NCI-H1048 (cell line): Measurements from ENCODE around the gene ISYNA1.

ENCODE experiments used
- DNase-seq: peaks from one replicate; lab custom pipeline; 2025; lab: John Stamatoyannopoulos, UW

Gene ISYNA1

DNA sequence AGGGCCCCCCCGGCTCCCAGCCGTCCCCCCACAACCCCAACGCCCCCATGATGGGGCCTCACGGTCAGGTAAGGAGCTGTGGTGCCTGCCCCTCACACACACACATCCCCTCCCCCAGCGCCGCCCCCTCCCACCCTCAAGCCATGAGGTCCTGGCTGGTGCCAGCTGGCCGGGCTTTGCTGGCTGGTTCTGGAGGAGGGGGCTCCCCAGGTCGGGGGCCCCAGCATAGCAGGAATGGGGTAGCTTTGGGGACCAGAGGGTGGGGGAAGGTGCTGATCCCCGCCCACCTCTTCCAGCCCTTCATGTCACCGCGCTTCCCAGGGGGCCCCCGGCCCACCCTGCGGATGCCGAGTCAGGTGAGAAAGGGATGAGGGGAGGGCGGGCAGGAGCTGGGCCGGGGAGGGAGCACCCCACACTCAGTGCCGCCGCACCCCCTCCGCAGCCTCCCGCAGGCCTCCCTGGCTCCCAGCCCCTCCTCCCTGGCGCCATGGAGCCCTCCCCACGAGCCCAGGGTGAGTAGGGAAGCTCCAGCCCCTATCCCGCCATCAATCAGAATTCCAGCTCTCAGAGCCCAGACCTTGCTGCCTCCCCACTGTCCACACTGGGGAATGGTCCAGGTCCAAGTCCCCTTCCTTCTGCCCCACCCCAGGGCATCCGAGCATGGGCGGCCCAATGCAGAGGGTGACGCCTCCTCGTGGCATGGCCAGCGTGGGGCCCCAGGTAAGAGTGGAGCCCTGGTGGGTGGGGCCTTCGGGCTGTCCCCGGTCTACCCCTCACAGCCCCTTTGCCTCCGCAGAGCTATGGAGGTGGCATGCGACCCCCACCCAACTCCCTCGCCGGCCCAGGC is 6.4 kb downstream of the ISYNA1 start:
- no peak for DNase-seq

DNA sequence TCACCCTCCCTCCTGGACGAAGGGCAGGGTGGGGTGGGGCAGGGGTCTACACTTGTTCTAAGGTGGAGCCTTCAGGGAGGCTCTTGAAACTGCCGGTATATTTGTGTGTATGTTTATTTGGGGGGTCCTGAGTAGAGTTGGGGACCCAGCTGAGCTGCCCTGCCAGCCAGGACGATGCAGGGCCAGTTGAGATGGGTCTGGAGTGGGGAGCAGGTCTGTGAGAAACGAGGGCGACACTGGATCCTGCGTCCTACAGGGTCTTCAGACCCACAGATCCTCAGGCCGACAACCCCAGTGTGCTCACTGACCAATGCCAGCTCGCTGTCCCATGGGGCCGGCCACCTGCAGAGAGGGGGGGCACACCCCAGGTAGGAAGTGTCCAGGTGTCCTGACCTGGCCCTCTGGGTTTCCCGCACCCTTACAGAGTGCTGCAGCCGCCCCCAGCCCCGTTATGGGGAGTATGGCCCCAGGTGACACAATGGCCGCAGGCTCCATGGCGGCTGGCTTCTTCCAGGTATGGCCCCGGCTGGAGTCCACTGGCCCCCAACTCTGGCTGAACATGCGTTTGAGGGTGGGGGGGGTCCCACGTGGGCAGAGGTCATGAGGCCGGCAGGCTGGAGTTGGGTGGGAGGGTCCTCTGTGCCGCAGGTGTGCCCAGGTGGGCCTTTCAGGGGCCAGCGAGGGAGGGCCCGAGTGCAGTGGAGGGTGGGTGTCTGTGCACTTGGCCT is 7.4 kb downstream of the ISYNA1 start:
- no peak for DNase-seq

DNA sequence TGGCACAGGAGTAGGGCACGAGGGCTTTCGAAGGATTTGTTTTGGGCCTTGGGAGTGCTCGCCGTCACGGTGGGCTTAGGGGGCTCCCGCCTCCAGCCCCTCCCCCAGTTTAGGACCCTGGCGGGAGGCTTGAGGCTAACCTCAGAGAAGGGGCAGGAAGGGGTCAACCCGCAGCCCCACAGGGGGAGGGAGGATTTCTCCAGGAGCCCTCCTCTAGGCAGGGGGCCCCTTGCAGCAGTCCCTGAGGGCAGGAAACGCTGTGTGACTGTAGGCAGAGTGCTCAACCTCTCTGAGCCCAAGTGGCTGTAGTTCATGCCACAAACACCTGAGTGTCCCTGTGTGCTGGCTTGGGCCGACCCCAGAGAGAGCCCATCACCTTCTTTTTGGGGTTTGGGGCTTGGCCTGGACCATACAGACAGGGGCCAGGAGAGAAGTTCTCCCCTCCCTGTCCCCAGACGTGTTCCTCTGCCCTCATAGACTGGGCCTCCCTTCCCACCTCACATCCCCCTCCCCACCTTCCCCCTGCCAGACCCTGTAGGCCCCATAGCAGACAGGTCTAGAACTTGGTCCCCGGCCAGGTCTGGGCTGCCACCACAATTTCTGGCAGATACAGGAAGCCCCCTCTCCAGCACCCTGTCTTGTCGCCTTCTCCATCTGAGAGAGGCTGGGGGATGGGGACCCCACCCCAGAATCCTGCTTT is 8.1 kb downstream of the ISYNA1 start:
- DNase-seq: no peak

DNA sequence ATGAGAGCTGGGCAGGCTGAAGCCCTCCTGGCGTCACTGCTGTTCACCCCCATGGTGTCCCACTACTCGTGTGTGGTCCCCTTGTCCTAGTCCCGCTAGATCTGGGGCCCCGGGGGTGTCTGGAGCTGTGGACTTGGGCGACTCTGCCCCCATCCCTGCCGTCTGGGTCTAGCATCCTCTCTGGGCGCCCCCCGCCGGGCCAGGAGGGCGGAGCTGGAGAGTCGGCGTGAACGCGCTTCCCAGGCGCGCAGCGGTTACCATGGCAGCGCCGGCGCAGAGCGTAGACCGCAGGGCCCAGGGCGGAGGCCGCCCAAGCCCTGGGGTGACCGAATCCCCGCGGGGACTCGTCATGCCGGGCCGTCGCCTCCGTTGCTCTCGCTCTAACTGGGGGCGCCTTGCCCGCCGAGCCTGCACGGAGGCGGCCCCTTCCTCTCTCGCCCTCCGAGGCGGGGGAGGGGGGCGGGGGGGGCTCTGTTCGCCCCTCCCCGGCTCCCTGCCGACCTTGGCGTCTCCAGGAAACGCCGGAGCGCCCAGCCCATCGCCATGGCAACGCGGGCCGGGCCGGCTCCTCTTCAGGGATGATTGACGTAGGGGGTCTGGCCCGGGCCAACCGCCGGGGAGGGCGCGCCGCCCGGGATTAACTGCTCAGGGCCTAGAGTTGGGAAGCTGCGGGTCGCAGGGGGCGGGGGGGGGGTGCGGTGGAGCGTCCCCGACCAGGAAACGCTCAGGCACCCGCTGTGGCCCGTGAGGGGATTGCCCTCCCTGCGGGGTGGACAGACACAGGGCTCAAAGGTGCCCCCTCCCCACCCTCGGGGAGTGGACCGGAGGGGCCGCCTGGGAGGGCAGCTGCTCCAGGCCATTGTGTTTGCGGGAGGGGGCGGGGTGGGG is 8.9 kb downstream of the ISYNA1 start:
- DNase-seq: peak; percentile 48

DNA sequence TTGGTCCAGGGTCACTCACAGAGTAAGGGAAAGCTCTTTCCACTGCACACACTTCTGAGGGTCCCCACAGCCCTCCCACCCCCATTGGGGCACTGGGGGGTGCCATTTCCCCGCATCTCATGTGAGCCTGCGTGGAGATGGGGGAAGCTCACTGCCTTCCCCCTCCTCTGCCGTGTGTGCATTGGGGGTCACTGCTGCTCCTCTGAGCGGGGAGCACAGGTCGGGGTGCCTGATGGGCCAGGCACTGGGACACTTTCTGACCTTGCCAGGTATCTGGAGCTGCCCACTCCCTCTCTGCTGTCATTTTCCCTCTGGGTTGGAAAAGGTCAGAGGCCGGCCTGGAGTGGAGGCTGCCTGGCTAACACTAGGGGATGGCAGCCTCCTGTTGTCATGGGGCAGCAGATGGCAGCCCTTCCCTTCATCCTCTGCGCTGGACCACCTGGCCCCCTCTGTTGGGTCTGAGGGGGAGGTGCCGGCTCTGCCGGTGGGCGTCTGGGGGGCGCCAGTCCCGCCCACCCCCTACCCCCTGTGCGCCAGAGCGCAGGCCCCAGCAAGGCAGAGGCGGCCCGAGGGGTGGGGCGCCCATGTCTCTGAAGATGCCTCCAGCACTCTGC is 9.7 kb downstream of the ISYNA1 start:
- DNase-seq: no peak

DNA sequence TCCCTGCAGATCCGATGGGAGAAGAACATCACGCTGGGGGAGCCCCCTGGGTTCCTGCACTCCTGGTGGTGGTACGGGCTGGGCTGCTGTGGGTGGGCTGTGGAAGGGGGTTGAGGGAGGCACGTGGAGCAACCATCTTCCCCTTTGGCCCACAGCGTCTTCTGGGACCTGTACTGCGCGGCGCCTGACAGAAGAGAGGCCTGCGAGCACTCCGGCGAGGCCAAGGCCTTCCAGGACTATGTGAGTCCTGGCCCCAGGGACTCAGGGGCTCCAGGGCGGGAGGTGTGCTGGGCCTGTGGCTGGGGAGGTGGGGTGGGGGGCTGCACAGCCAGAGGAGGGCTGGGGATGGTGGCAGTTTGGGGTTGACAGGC is 10.2 kb downstream of the ISYNA1 start:
- DNase-seq: no peak

DNA sequence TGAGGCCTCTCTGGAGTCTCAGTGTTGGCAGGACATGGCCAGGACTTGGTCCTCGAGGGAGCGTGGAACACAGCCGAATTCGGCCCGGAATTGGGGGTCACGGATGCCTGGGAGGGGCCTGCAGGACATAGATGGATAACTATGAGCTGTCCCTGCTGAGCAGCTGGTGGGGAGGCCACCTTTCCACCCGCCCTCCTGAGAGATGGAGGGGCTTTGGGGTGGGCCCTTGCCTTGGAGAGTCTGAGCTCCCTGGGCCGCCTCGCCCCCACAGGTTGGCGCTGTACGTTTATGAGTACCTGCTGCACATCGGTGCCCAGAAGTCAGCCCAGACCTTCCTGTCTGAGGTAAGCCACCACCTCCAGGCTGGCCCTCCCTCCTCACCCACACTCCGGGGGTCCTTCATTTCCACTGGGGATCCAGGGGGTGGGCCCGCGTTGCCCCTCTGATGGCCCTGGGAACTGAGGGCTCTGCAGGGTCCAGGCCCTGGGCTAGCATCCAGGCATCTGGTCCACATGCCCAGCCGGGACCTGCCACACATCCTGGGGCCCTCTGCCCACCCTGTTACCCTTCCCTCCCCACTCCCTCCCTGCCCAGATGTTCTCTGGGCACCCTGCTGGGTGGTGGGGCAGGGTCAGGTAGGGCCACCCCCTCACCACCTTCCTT is 10.7 kb downstream of the ISYNA1 start:
- no peak for DNase-seq

DNA sequence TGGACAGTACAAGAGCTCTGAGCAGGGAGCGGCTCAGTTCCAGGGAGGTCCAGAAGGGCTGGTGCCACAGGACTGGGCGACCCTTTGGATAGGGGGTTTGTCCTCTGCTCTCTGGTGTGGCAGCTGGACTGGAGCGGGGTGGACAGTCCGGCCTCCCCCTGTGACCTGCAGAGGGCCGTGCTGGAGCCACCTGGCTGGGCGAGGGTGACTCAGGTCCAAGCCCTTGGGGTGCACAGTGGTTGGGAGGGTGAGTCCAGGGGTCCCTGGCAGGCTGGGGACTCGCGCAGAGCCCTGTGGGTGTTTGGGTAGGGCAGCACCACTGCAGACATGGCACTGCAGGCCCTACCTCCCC is 11.5 kb downstream of the ISYNA1 start:
- no peak for DNase-seq

DNA sequence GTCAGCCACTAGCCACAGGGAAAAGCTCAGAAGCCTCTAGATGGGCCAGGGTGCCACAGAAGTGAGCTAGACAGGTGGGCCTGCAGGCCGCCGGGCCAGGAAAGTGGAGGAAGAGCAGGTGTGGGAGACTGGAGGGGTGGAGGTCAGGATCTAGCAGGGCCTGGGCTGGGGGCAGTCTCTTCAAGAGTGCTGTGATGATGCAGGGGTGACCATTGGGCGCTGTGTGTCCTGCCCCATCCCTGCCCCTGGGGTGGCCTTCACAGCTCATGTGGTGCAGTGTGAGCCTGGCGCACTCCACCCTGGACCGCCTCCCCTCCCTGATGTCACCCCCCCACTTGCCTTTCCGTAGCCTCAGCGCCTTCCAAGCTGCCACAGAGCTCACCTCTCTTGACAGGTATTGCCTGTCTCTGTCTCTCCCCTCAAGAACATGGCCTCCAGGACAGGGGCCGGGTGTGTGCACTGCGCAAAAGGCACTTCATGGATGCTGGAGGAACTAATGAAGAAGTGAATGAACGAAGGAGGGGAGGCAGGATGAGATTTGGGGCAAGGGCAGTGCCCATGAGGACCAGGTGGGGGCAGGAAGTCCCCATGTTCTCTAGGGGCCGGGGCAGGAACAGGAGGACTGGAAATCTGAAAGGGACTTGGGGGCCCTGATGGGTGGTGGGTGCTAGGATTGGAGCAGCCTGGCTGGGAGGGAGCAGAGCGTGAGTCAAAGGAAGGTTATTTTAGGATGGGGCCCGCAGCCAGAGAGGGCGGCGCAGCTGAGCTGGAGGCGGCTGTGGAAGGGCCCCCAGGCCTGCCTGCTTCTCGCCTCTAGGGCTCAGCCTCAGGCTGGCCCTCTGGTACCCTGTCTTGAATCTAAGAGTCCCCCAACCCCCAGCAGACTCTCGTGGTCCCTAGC is 12.2 kb downstream of the ISYNA1 start:
- no peak for DNase-seq

DNA sequence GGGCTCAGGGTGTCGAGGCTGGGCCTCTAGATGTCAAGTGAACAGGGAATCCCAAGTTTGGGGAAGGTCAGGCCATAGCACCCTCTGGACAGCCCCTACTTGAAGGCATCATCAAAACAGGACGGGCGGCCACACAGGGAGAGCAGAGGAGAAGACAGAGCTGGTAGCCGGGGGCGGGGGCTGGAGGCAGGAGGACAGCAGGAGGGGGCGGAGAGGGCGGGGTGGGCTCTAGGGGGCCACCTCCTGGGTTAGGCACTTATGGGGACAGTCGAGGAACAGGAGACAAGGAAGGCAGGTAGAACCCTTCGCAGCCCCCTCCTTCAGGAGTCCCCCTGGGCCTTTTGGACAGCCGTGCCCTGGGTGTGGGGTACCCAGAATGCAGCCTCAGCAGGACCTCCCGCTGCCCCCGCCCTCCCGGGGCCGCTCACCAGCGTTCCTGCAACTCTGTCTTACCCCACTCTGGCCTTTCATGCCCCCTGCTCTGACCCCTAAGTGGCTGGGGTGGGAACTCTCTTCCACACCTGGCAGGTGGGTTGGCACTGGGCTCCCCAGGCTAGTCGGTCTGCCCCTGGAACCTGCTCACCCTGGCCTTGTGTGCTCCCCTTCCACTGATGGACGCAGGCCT is 12.9 kb downstream of the ISYNA1 start:
- no peak for DNase-seq

DNA sequence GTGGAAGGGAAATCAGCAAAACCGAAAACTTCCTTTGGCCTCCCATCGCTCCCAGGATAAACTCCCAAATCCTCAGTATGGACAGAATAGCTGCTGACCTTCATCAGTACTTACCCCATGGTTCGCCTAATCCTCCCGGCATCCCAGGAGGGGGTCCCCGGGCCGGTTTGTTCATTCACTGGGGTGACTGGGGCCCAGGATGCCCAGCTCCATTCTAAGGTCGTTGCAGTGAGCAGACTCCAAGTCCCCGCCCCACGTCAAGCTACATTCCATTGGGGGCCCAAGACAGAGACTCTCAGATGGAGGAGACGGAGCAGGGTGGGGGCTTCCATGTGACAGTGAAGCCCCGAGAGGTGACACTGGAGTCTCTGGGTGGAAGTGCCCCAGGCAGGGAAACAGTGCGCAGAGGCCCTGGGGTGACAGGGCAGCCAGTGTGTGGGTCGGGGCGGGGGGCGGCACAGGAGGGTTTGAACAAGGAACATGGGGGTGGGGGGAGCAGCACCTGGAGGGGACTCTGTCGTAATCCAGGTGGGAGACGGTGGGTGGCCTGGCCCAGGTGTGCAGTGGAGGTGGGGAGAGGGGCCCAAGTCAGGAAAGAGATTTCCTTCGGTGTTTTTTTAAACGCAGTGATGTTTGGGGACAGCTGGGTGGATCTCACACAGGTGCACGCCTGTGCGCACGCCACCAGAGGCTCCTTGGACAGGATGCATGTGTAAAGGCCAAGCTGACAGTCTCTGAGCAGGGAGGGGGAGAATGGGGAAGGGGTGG is 13.6 kb downstream of the ISYNA1 start:
- DNase-seq: no peak

DNA sequence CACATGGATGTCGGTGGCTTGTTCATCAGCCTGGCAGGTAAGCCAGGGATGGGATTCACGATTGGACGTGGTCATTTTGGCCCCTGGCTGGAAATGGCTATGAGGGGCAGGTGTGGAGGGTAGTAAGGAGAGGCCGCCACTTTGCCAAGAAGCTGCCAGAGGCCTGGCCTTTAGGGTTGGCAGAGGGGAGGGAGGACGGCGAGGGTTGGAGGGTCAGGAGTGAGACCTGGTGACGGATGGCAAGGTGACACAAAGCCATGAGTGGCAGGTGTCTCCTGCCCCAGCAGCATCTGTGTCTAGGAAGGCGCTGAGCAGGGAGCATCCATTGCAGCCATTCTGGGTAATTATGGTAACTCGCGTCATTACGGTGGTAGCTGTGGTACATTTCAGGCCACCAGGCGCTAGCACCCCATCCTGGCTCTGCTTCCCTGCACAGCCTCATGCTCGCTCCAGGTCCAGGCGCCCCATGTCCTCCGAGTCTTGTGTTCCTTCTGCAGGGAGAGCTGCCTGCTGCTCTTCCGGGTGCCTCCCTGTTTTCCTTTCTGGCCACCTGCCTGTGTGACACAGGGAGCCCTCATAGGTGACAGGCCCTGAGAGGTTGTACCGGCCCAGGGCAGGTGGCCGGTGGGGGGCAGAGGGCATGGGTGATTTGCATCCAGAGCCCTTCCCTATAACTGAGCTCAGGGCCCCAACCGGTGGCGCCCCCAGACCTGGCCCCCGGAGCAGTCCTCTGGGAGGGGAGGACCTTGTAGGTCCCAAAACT is 14.5 kb downstream of the ISYNA1 start:
- DNase-seq: no peak

DNA sequence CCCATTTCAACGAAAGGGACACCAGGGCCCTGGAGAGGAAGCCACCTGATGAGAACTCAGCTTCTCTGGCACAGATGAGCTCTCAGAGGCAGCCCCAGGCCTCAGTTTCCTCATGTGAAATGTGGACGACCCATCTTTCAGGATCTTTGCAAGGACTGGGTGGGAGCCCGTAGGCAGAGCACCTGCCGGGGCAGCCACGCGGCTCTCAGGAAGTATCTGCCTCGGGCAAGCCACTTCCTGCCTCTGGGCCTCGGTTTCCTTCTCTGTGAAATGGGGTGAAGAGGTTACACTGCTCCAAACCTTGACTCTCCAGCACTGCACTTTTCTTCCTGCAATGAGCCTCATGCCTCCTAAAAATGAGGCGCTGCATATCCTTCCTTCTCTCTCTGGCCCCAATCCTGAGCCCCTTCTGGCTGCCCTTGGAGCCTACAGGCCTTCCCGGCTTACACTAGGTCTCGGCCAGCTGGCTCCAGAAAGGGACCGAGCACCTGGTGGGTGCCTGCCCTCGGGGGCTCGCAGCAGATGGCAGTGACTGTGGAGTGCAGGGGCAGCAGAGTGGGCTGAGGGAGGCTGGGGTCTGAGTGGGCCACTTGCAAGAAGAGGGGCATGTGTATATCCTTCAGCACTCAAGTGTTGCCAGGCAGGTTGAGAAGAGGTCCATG is 15.3 kb downstream of the ISYNA1 start:
- DNase-seq: no peak

DNA sequence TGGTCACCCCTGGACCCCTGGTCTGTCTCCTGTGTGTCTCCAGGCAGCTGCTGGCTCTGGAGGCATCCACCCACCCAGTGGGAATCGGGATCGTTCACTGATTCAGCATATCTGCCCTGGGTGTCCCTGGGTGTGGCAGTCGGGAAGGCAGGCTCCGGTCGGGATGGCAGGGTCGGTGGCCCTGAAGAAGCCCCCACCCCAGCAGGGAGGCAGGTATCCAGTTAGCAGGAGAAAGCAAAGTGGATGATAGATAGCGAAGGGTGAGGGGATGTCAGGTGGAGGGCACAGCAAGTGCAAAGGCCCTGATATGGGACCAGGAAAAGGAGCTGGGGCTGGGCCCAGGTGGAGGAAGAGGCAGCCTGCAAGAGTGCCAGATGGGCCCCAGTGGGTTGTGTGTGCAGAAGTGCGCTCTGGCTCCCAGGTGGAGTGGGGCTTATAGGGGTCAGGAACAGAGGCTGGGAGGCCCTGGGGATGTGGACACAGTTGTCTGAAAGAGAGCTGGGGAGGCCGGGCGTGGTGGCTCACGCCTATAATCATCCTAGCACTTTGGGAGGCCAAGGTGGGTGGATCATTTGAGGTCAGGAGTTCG is 16.5 kb downstream of the ISYNA1 start:
- DNase-seq: no peak

DNA sequence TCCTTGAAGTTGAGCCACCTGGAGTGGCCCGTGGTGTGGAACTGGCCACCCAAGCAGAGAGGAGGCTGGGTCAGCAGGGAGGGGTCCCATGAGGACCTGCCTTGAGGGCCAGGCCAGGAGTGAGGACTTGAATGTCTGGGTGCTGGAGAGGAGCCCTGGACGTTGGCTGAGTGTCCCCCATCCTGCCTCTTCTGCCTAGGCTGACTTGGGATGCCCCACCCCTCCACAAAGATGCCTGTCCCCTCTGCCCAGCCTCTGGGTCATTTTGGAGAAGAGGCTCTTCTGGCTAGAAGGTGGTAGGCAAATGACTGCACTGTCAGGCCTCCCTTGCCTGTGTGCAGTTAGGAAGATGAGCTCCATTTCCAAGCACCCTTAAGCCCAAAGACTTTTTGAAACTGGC is 17.0 kb downstream of the ISYNA1 start:
- no peak for DNase-seq

DNA sequence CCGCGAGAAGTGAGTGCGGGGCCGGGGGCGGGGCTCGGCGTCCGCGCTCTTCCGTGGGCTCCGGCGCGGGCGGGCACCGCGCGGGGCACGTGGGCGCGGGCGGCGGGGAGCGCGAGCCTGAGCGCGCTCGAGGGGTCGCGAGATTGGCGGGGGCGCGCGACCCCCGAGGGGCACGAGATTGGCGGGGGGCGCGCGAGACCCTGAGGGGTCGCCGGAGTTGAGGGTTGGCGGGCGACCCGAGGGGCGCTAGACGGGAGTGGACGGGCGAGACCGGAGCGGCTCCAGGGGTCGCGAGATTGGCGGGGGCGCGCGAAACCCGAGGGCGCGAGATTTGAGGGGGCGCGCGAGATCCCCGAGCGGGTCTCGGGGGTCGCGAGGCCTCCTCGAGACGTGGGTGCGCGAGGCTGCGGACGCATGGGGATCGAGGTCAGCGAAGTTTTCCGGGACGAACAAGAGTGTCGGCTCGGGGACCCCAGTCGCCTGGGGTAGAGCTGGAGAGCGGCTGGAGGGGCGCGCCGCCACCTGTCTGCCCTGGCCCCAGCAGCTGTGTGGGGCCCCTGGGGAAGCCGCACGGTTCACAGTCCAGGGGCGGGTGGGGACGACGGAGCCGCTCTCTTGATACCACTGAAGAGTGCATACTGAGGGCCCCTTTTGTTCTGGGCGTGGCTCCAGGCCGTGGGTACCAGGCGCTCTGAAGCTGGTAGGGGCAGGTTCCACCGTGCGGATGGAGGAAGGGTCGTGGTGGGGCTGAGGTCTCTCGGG is 18.1 kb downstream of the ISYNA1 start:
- no peak for DNase-seq
